Ammon's horn (tissue), 1 donor: ENCODE data around the gene LCLAT1.

Experiments used
- DNase-seq: peaks from one replicate; pipeline ENCODE4 v3.0.0-alpha.2; 2016; ENCODE audit warnings: low spot score

LCLAT1 gene

DNA sequence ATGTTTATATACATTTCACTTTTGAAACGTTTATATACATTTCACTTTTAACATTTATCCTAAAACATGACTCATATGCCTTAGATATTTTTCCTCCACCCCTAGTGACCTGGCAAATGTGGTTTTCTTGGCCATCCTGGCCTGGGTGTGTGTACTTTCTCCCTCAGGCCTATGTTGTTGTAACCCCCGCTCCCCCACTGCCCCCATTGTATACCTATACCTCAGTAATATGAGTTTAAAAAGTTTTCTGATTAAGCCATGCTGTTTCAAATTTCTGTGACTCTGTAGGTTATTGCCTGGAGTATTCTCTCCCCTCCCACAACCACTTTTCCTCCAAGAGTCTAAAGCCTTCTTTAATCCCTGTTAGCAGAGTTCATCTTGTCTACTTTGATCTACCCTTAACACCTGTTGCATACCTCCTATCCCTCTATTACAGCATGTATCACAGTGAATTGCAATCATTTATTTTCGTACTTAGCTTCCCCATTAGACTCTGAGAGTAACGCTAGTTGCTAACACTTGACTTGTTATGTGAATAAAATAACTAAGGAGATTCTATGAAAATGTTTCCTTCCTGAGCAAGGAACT lies 67.9 kb downstream of the LCLAT1 start:
- no peak for DNase-seq

DNA sequence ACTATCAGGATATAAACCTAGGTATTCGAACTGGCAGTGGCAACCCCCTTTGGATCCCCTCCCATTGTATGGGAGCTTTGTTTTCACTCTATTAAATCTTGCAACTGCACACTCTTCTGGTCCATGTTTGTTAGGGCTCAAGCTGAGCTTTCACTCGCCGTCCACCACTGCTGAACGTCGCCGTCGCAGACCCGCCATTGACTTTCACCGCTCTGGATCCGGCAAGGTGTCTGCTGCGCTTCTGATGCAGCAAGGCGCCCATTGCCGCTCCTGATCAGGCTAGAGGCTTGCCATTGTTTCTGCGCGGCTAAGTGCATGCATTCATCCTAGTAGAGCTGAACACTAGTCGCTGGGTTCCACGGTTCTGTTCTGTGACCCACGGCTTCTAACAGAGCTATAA lies 69.1 kb downstream of the LCLAT1 start:
- no peak for DNase-seq

GRCh38 chr2:30519796-30520195 lies 72.8 kb downstream of the LCLAT1 start:
- no peak for DNase-seq

- DNase-seq = no peak
Measured at GRCh38 chr2:30522421-30522820, 75.4 kb downstream of the LCLAT1 start.

GRCh38 chr2:30527411-30527810 lies 80.4 kb downstream of the LCLAT1 start:
- no peak for DNase-seq

DNA sequence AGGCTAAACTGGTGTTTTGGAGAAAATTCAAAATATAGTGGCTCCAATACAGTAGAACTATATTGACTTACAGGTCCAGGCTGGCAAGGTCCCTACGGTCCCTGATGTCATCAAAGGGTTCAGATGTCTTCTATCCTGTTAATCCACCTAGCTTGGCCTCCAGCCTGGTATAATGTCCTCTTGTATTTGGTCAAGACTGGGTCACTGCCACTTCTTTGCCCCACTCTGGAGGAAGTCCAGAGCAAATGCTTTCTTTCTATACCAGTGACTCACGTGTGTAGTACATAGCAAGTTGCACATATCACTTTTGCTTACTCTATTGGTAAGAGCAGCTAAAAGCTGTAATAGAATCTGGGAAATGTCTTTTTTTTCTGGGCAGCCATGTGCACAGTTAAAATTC lies 80.8 kb downstream of the LCLAT1 start:
- DNase-seq = no peak

GRCh38 chr2:30530346-30530745 lies 83.3 kb downstream of the LCLAT1 start:
- no peak for DNase-seq

- DNase-seq = no peak
Measured at GRCh38 chr2:30541680-30542079, 94.6 kb downstream of the LCLAT1 start.

DNA sequence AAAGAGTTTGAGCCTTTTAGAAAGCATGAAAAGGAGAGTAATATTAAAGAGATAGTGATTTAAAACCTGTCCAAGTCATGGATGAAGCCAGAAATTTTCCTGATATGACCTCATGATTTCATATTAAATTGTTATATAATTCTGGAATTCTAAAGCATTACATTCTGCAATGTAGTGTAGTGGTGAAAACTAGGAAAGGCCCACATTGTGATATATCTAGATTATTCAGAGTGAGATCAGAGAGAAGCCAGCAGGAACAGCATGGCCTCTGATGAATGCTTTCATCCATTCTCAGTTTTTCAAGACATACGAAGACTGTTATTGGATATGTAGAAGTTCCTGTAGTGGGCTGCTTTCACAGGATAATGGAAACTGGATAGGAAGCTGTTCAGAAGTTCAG lies 98.8 kb downstream of the LCLAT1 start:
- no peak for DNase-seq

GRCh38 chr2:30548386-30548785 lies 101.3 kb downstream of the LCLAT1 start:
- no peak for DNase-seq

DNA sequence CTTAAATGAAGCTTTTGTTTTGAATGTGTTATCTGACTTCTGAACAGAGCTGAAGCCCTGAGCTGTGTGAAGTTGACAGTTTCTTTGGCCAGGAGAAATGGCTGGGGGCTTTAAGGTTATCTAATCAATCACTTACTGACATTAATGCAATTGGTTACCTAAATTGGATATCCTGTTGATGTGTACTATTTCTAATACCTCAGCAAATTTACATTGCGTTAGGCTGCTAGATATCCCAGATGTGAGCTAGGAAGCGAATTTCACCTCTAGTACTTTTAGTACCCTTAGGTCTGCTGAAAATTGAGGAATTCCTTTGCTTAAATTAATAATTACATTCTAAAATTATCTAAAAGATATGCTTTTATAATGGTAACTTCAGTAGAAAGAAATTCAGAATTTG lies 102.0 kb downstream of the LCLAT1 start:
- DNase-seq = no peak

DNA sequence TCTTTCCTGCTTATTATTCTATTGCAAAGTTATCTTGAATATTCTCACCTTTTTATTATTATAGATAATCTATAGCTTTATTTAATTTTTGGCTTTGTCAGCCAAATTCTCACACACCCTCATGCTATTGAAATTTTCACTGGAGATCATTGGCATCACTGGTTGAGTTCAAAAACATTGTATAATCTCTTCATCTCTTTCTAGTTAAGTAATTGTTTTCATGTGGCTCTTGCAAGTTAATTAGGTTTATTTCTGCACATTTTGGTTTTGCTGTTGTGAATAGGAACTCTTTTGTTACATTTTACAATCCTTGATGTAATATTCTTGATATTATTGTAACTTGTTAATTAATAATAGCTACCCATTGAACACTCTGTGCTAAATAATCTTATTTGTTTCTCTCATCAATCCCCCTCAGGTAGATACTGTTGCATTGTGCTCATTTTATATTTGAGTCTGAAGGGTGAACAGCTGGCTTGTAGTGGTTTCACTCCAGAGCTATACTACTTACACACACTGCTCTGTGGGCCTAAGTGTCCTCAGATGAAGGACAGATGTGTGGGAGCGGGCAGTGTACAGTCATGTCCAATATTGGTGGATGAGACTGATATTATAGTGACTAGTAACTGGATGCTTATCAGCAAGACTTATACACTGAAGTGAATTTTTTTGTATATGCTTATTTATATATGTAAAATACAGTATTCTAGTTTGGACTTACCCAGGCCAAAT lies 112.7 kb downstream of the LCLAT1 start:
- no peak for DNase-seq

GRCh38 chr2:30561349-30561748 lies 114.3 kb downstream of the LCLAT1 start:
- DNase-seq = no peak

- no peak for DNase-seq
Measured at GRCh38 chr2:30565851-30566358, 118.9 kb downstream of the LCLAT1 start.

- no peak for DNase-seq
Measured at GRCh38 chr2:30566631-30567030, 119.6 kb downstream of the LCLAT1 start.

DNA sequence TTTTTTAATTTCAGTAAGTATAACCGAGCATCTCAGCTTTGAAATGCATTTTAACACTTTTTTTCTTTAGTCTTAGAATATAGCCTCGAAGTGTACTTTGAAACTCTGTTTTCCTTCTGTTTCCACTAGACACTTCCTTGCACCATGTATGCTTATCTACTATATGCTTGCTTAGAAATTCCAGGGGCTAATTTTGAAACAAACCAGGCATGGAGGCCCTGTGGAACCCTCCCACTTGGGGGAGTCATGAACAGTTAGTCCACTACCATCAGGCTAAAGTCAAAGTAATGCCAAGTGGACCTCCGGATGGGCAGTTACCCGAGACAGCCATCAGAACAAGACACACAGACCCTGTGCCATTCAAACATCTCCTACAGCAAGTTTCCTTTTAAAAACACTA lies 120.3 kb downstream of the LCLAT1 start:
- DNase-seq = no peak

DNA sequence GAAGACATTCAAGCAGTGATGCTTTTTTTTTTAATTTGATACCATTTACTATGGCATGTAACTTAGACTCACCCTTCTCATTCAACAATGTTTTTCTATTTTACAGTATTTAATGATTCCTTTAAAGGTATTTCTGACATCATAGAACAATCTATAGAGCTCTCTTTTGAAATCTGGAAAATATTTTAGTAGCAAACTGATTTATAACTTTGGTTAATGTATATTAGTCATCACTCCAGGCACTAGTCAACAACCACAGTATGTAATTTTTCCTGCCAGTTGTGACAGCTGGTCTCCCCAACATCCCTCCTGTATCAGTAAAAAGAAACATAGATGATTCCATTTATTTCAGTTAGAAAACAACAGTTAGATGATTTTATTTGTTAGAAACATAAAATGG lies 122.9 kb downstream of the LCLAT1 start:
- no peak for DNase-seq

GRCh38 chr2:30577151-30577550 lies 130.1 kb downstream of the LCLAT1 start:
- no peak for DNase-seq

DNA sequence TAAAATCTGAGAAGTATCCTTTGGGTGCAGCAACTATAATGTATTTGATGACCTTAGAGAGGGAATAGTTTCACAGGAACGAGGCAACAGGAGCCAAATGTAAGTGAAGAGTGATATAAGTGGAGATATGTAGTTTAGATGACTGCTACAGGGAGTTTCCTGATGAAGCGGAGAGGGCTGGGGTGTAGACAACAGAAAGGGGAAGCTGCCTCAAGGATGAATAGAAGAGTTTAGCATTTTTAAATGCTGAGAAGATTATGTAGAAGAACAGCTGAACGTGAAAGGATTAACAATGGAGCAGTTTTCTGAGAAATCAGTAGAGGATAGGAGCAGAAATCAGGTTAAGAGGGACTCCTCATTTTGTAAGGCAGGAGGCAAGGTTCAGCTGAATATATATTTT lies 133.3 kb downstream of the LCLAT1 start:
- DNase-seq = no peak

DNA sequence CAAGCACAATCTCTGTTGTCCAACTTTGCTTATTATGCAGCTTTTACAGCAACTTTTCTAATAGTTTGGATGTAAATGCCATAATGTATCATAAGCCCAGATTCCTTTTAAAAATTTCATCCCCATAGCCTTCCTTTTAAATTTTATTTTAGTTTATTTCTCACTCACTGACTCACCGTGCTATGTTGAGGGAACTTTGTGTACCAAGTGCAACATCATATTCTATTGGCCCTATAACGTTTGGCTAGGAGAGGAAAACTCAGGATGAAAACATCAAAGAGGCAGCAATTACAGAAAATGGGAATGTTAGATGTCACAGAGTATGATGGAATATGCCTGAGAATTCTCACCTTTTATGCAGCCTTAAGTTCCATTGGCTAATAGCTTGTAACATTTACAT lies 135.5 kb downstream of the LCLAT1 start:
- DNase-seq = no peak

- DNase-seq = no peak
Measured at GRCh38 chr2:30583204-30583749, 136.2 kb downstream of the LCLAT1 start.

- DNase-seq = peak; percentile 26
Measured at GRCh38 chr2:30584116-30584515, 137.1 kb downstream of the LCLAT1 start.

DNA sequence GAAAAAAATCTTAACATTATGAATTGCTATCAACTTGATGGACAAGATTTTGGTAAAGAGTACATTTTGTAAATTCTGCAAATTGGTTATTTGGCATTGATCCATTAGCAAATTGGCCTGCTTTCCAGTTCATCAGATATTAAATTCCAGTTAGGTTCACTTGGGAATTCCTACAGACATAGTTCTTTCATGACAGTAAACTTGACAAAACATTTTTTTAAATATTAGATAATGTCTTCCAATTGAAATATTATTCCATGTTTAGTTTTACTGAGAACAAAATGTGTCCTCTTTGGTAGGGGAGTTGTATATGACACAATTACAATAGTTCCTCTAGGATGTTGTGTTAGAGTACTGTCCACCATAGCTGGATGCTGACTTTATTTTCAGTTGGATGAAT lies 141.9 kb downstream of the LCLAT1 start:
- no peak for DNase-seq

DNA sequence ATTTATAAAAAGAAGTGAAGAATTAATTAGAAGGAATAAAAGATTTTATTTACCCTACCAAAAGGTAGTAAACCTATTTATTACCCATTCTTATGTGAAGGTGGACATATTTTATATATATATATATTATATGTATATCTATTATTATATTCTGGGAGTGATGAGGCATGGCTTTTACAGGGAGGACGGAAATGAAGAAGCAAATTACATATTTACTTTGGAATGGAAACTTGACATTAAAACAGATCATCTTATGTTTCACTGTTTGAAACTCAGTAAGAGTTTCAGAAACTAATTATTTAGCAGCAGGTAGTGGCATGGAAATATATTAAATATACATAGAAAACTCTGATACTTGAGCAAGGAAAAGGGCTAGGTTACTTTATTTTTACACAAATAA lies 143.4 kb downstream of the LCLAT1 start:
- no peak for DNase-seq
